DND-41 (cell line): ENCODE results near the gene S1PR1.
"Not testable (repeated sequence)": the region's sequence is repeated elsewhere in the genome, so short reads cannot be mapped to it uniquely, and the experiment has no call there.

Experiments used
- ATAC-seq: fragments of 200-7000 bp; cut with Tn5 transposase; 3 replicates; pipeline ENCODE4 v1.9.1; 2021; ENCODE audit warnings: low read depth; ENCODE audit not compliant: insufficient read depth
- DNase-seq: peaks from one replicate; pipeline ENCODE4 v3.0.0-alpha.2; 2020
- H2AFZ ChIP-seq: 2 replicates; pipeline ENCODE4 v1.6.0; 2012; ENCODE audit warnings: low read depth, low read length
- H3K27ac ChIP-seq: 2 replicates; pipeline ENCODE4 v1.5.1; 2012; ENCODE audit warnings: low read length, inconsistent platforms
- H3K27me3 ChIP-seq: fragments of 200-600 bp; sonication (generic); 2 replicates; pipeline ENCODE4 v1.6.0; 2012; ENCODE audit warnings: low read length, mild to moderate bottlenecking, inconsistent platforms; ENCODE audit not compliant: insufficient read depth, poor library complexity
- H3K36me3 ChIP-seq: 2 replicates; pipeline ENCODE4 v1.5.1; 2012; ENCODE audit warnings: low read length, inconsistent platforms; ENCODE audit not compliant: insufficient read depth
- H3K4me1 ChIP-seq: 2 replicates; pipeline ENCODE4 v1.5.1; 2012; ENCODE audit warnings: mild to moderate bottlenecking, low read length; ENCODE audit not compliant: insufficient read depth
- H3K4me2 ChIP-seq: 2 replicates; pipeline ENCODE4 v1.6.0; 2012; ENCODE audit warnings: mild to moderate bottlenecking, moderate library complexity, low read length, inconsistent platforms; ENCODE audit not compliant: insufficient read depth
- H3K4me3 ChIP-seq, 2 experiments: fragments of 200-600 bp in 1 of 2; shearing (Covaris generic) in 1 of 2; 2 replicates each; pipeline ENCODE4 v1.5.1; 2012 to 2016; ENCODE audit warnings: inconsistent platforms in 2 of 2, low read length in 2 of 2, mild to moderate bottlenecking in 2 of 2, low read depth in 1 of 2, moderate library complexity in 1 of 2
- H3K79me2 ChIP-seq: 2 replicates; pipeline ENCODE4 v1.6.0; 2012; ENCODE audit warnings: low read length, inconsistent platforms; ENCODE audit not compliant: insufficient read depth
- H3K9ac ChIP-seq: 2 replicates; pipeline ENCODE4 v1.6.0; 2012; ENCODE audit warnings: low read depth, mild to moderate bottlenecking, inconsistent platforms, low read length, moderate library complexity
- H3K9me3 ChIP-seq: 2 replicates; pipeline ENCODE4 v1.5.1; 2012; ENCODE audit warnings: low read length, moderate library complexity, mild to moderate bottlenecking, inconsistent platforms; ENCODE audit not compliant: insufficient read depth, severe bottlenecking
- H4K20me1 ChIP-seq: 2 replicates; pipeline ENCODE4 v1.6.0; 2012; ENCODE audit warnings: low read length; ENCODE audit not compliant: insufficient read depth
- CTCF ChIP-seq: IDR thresholded peaks from 2 replicates; pipeline ENCODE4 v1.5.1; 2012; ENCODE audit warnings: borderline replicate concordance, low read length, moderate library complexity, mild to moderate bottlenecking; ENCODE audit not compliant: poor library complexity, severe bottlenecking; ENCODE audit errors: extremely low read depth
- EZH2 ChIP-seq: IDR thresholded peaks from 3 replicates; pipeline ENCODE4 v1.6.1; 2012; ENCODE audit warnings: borderline replicate concordance, low read depth, mild to moderate bottlenecking, moderate library complexity, low read length, inconsistent platforms; ENCODE audit not compliant: severe bottlenecking

The S1PR1 gene

GRCh38 chr1:101217148-101217547 is 19.7 kb upstream of the S1PR1 start:
- ATAC-seq: no peak
- no peak for DNase-seq
- Histone ChIP-seq H3K9me3 (no peaks in the 10 kb centered on the region), H3K9ac (no peak overlapping the region), H2AFZ (no peak overlapping the region), H3K36me3 (no peaks in the 10 kb centered on the region), H3K27me3 (no peaks in the 10 kb centered on the region), H3K27ac (no peak overlapping the region), H4K20me1 (no peaks in the 10 kb centered on the region), H3K79me2 (no peaks in the 10 kb centered on the region), H3K4me3 (no peak overlapping the region), H3K4me2 (no peak overlapping the region), H3K4me1 (no peaks in the 10 kb centered on the region)
- no peak for TF ChIP-seq CTCF
- no peak for TF ChIP-seq EZH2

GRCh38 chr1:101218968-101219367 is 17.9 kb upstream of the S1PR1 start:
- H3K36me3 ChIP-seq, H3K4me3 ChIP-seq, H3K27me3 ChIP-seq, H2AFZ ChIP-seq, H3K4me1 ChIP-seq, ATAC-seq, H3K9me3 ChIP-seq, DNase-seq, H3K9ac ChIP-seq, H3K79me2 ChIP-seq, H3K27ac ChIP-seq, H4K20me1 ChIP-seq, H3K4me2 ChIP-seq: not testable (repeated sequence)

GRCh38 chr1:101219924-101220870 is 16.6 kb upstream of the S1PR1 start:
- H3K9ac ChIP-seq: no peak overlapping the region
- H3K4me3 ChIP-seq: no peak overlapping the region
- H3K79me2 ChIP-seq: no peaks in the 10 kb centered on the region
- H3K4me2 ChIP-seq: no peak overlapping the region
- H3K27ac ChIP-seq: no peak overlapping the region
- H3K9me3 ChIP-seq: no peaks in the 10 kb centered on the region
- no peaks in the 10 kb centered on the region for H4K20me1 ChIP-seq
- H3K4me1 ChIP-seq: no peaks in the 10 kb centered on the region
- TF ChIP-seq CTCF (no peak), EZH2 (no peak)
- DNase-seq: no peak
- H2AFZ ChIP-seq: no peak overlapping the region
- no peak for ATAC-seq
- H3K27me3 ChIP-seq: no peaks in the 10 kb centered on the region
- no peaks in the 10 kb centered on the region for H3K36me3 ChIP-seq

GRCh38 chr1:101220906-101221305 is 15.9 kb upstream of the S1PR1 start:
- Histone ChIP-seq H3K9ac (no peak overlapping the region), H3K4me3 (no peak overlapping the region), H3K9me3 (no peaks in the 10 kb centered on the region), H3K4me1 (no peaks in the 10 kb centered on the region), H3K27ac (no peak overlapping the region), H3K79me2 (no peaks in the 10 kb centered on the region), H3K27me3 (no peaks in the 10 kb centered on the region), H2AFZ (no peak overlapping the region), H3K4me2 (no peak overlapping the region), H4K20me1 (no peaks in the 10 kb centered on the region), H3K36me3 (no peaks in the 10 kb centered on the region)
- no peak for TF ChIP-seq EZH2
- no peak for TF ChIP-seq CTCF
- ATAC-seq (no peak), DNase-seq (no peak)
